Natural killer cell treated with Interleukin-12 subunit alpha and Interleukin-12 subunit beta and Interleukin-15 and Interleukin-18, amount 100 ng/mL, for 72 hours (primary cell): ENCODE results near the gene ADAMTSL1. TPM values are rescaled to one million over a fixed set of nuclear protein-coding genes. Genes with fewer than 3 reads are reported as not detected.

Experiments used
- ATAC-seq, 2 donors: fragments of 150-1000 bp; cut with Tn5 transposase in 1 of 2; sonication (Bioruptor Pico), chemical (Tn5 transposase) in 1 of 2; 2 replicates each; pipeline ENCODE4 v1.10.0; 2021
- DNase-seq: peaks from one replicate; pipeline ENCODE4 v3.0.0; 2022; ENCODE audit warnings: low spot score
- H3K27ac Mint-ChIP-seq, 2 donors: 1 replicate in 1 of 2; 2 replicates in 1 of 2; pipeline ENCODE4 v1.8.0; 2022; ENCODE audit warnings: mixed read lengths in 2 of 2, mild to moderate bottlenecking in 1 of 2, moderate library complexity in 1 of 2
- H3K27me3 Mint-ChIP-seq, 2 donors: 1 replicate in 1 of 2; 2 replicates in 1 of 2; pipeline ENCODE4 v1.8.0; 2022; ENCODE audit warnings: mixed read lengths in 2 of 2
- H3K36me3 Mint-ChIP-seq: one replicate; pipeline ENCODE4 v1.8.0; 2022; ENCODE audit warnings: mixed read lengths
- H3K4me1 Mint-ChIP-seq, 2 donors: 1 replicate in 1 of 2; 2 replicates in 1 of 2; pipeline ENCODE4 v1.8.0; 2022; ENCODE audit warnings: low read depth in 2 of 2, mixed read lengths in 2 of 2, mild to moderate bottlenecking in 1 of 2
- H3K4me3 Mint-ChIP-seq: one replicate; pipeline ENCODE4 v1.8.0; 2022; ENCODE audit warnings: mixed read lengths
- H3K9me3 Mint-ChIP-seq: 2 replicates; pipeline ENCODE4 v1.8.0; 2022; ENCODE audit warnings: mixed read lengths
- total RNA-seq, 2 donors: library from RNA; stranded (reverse); gene quantifications; one replicate each; pipeline ENCODE4 v1.2.3, GENCODE V29; 2022

The ADAMTSL1 gene
- total RNA-seq, 2 donors from 2014 or later = not detected

GRCh38 chr9:18601956-18602355 lies 128.0 kb downstream of the ADAMTSL1 start:
- DNase-seq (no peak), ATAC-seq (no peak)
- H3K4me3 Mint-ChIP-seq = no peak overlapping the region
- H3K4me1 Mint-ChIP-seq = no peaks in the 10 kb centered on the region
- no peaks in the 10 kb centered on the region for H3K36me3 Mint-ChIP-seq
- no peaks in the 10 kb centered on the region for H3K27me3 Mint-ChIP-seq
- H3K9me3 Mint-ChIP-seq = no peaks in the 10 kb centered on the region
- no peak overlapping the region for H3K27ac Mint-ChIP-seq

- ATAC-seq (no peak), DNase-seq (no peak)
- Mint-ChIP-seq H3K27me3 (no peaks in the 10 kb centered on the region), H3K9me3 (no peaks in the 10 kb centered on the region), H3K4me3 (no peak overlapping the region), H3K36me3 (no peaks in the 10 kb centered on the region), H3K27ac (no peak overlapping the region), H3K4me1 (no peaks in the 10 kb centered on the region)
These were observed 131.1 kb downstream of the ADAMTSL1 start for GRCh38 chr9:18604767-18605730.

- Mint-ChIP-seq H3K9me3 (no peaks in the 10 kb centered on the region), H3K36me3 (no peaks in the 10 kb centered on the region), H3K27me3 (no peaks in the 10 kb centered on the region), H3K4me1 (no peaks in the 10 kb centered on the region), H3K4me3 (no peak overlapping the region), H3K27ac (no peak overlapping the region)
- DNase-seq (no peak), ATAC-seq (no peak)
These were observed 131.8 kb downstream of the ADAMTSL1 start for GRCh38 chr9:18605766-18606180.

GRCh38 chr9:18606281-18606680 lies 132.3 kb downstream of the ADAMTSL1 start:
- no peaks in the 10 kb centered on the region for H3K27me3 Mint-ChIP-seq
- no peaks in the 10 kb centered on the region for H3K4me1 Mint-ChIP-seq
- no peaks in the 10 kb centered on the region for H3K9me3 Mint-ChIP-seq
- no peak for DNase-seq
- H3K27ac Mint-ChIP-seq = no peak overlapping the region
- H3K36me3 Mint-ChIP-seq = no peaks in the 10 kb centered on the region
- ATAC-seq = no peak
- H3K4me3 Mint-ChIP-seq = no peak overlapping the region

GRCh38 chr9:18606846-18607245 lies 132.9 kb downstream of the ADAMTSL1 start:
- no peaks in the 10 kb centered on the region for H3K36me3 Mint-ChIP-seq

GRCh38 chr9:18608371-18608770 lies 134.4 kb downstream of the ADAMTSL1 start:
- peaks cover 1% of the 10 kb centered on the region for H3K9me3 Mint-ChIP-seq
- no peaks in the 10 kb centered on the region for H3K4me1 Mint-ChIP-seq
- ATAC-seq (no peak), DNase-seq (no peak)
- no peaks in the 10 kb centered on the region for H3K27me3 Mint-ChIP-seq
- no peak overlapping the region for H3K4me3 Mint-ChIP-seq
- H3K27ac Mint-ChIP-seq = no peak overlapping the region
- H3K36me3 Mint-ChIP-seq = no peaks in the 10 kb centered on the region

More at GRCh38 chr9:18606846-18607245, 132.9 kb downstream of the ADAMTSL1 start:
- no peak for DNase-seq
- H3K27ac Mint-ChIP-seq = no peak overlapping the region
- no peaks in the 10 kb centered on the region for H3K9me3 Mint-ChIP-seq
- no peak for ATAC-seq
- no peak overlapping the region for H3K4me3 Mint-ChIP-seq
- no peaks in the 10 kb centered on the region for H3K27me3 Mint-ChIP-seq
- H3K4me1 Mint-ChIP-seq = no peaks in the 10 kb centered on the region

- Mint-ChIP-seq H3K9me3 (peaks cover 4% of the 10 kb centered on the region), H3K27ac (no peak overlapping the region), H3K36me3 (no peaks in the 10 kb centered on the region), H3K4me3 (no peak overlapping the region), H3K4me1 (no peaks in the 10 kb centered on the region), H3K27me3 (no peaks in the 10 kb centered on the region)
- DNase-seq (no peak), ATAC-seq (no peak)
These were observed 137.0 kb downstream of the ADAMTSL1 start for GRCh38 chr9:18610956-18611355.

GRCh38 chr9:18611971-18612370 lies 138.0 kb downstream of the ADAMTSL1 start:
- Mint-ChIP-seq H3K27me3 (no peaks in the 10 kb centered on the region), H3K27ac (no peak overlapping the region), H3K9me3 (peaks cover 4% of the 10 kb centered on the region), H3K36me3 (no peaks in the 10 kb centered on the region), H3K4me3 (no peak overlapping the region), H3K4me1 (no peaks in the 10 kb centered on the region)
- DNase-seq (no peak), ATAC-seq (no peak)

GRCh38 chr9:18614116-18614515 lies 140.2 kb downstream of the ADAMTSL1 start:
- H3K4me1 Mint-ChIP-seq = no peaks in the 10 kb centered on the region
- H3K36me3 Mint-ChIP-seq = no peaks in the 10 kb centered on the region
- no peaks in the 10 kb centered on the region for H3K27me3 Mint-ChIP-seq
- ATAC-seq = no peak
- DNase-seq = no peak
- H3K27ac Mint-ChIP-seq = no peak overlapping the region
- no peak overlapping the region for H3K4me3 Mint-ChIP-seq
- H3K9me3 Mint-ChIP-seq = peaks cover 4% of the 10 kb centered on the region

GRCh38 chr9:18614651-18615050 lies 140.7 kb downstream of the ADAMTSL1 start:
- no peaks in the 10 kb centered on the region for H3K4me1 Mint-ChIP-seq

GRCh38 chr9:18616976-18617375 lies 143.0 kb downstream of the ADAMTSL1 start:
- ATAC-seq = no peak
- H3K4me3 Mint-ChIP-seq = no peak overlapping the region

More at GRCh38 chr9:18614651-18615050, 140.7 kb downstream of the ADAMTSL1 start:
- ATAC-seq = no peak
- H3K4me3 Mint-ChIP-seq = no peak overlapping the region
- H3K27me3 Mint-ChIP-seq = no peaks in the 10 kb centered on the region
- H3K9me3 Mint-ChIP-seq = peaks cover 4% of the 10 kb centered on the region
- no peaks in the 10 kb centered on the region for H3K36me3 Mint-ChIP-seq
- H3K27ac Mint-ChIP-seq = no peak overlapping the region
- DNase-seq = no peak

GRCh38 chr9:18617759-18618158 lies 143.8 kb downstream of the ADAMTSL1 start:
- Mint-ChIP-seq H3K9me3 (peaks cover 4% of the 10 kb centered on the region), H3K36me3 (no peaks in the 10 kb centered on the region), H3K27ac (no peak overlapping the region), H3K4me3 (no peak overlapping the region), H3K4me1 (no peaks in the 10 kb centered on the region), H3K27me3 (no peaks in the 10 kb centered on the region)
- ATAC-seq = no peak
- no peak for DNase-seq

More at GRCh38 chr9:18616976-18617375, 143.0 kb downstream of the ADAMTSL1 start:
- peaks cover 4% of the 10 kb centered on the region for H3K9me3 Mint-ChIP-seq
- H3K27ac Mint-ChIP-seq = no peak overlapping the region
- no peaks in the 10 kb centered on the region for H3K27me3 Mint-ChIP-seq
- DNase-seq = no peak
- H3K4me1 Mint-ChIP-seq = no peaks in the 10 kb centered on the region
- no peaks in the 10 kb centered on the region for H3K36me3 Mint-ChIP-seq

GRCh38 chr9:18618862-18619261 lies 144.9 kb downstream of the ADAMTSL1 start:
- peaks cover under 1% of the 10 kb centered on the region for H3K9me3 Mint-ChIP-seq
- H3K36me3 Mint-ChIP-seq = no peaks in the 10 kb centered on the region
- no peaks in the 10 kb centered on the region for H3K27me3 Mint-ChIP-seq
- ATAC-seq = no peak
- no peak overlapping the region for H3K4me3 Mint-ChIP-seq
- H3K27ac Mint-ChIP-seq = no peak overlapping the region
- H3K4me1 Mint-ChIP-seq = no peaks in the 10 kb centered on the region
- DNase-seq = no peak

- DNase-seq = no peak
- Mint-ChIP-seq H3K36me3 (no peaks in the 10 kb centered on the region), H3K4me1 (no peaks in the 10 kb centered on the region), H3K9me3 (no peaks in the 10 kb centered on the region), H3K4me3 (no peak overlapping the region), H3K27ac (no peak overlapping the region), H3K27me3 (no peaks in the 10 kb centered on the region)
- no peak for ATAC-seq
These were observed 148.4 kb downstream of the ADAMTSL1 start for GRCh38 chr9:18622186-18622836.
